SW480 (cell line): ENCODE measurements around the gene CASP10.
A peak's percentile ranks its signal among the peaks of the same experiment; 100 is the strongest.
"Not testable (repeated sequence)": the region's sequence is repeated elsewhere in the genome, so short reads cannot be mapped to it uniquely, and the experiment has no call there.

Experiments
- DNase-seq: peaks from one replicate; pipeline ENCODE4 v3.0.0-alpha.2; 2016; ENCODE audit warnings: low spot score

The CASP10 gene

DNA sequence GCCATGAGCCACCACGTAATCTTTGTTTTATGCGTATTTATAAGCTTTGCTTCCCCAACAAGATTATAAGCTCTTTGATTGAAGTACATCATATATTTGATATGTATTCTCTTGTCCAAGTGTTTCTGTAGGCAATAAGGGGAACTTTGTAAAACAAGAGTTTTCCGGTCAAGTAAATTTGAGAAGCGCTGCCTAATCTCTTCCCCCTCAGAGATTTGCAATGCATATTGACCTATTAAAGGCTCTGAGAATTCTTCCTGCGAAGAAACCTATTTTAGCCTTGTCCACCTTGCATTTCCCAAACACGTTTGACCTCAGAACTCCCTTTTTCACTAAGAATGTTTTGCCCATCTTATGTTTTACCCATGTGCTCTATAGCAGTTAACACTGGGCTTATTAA is 26.9 kb upstream of the CASP10 start:
- DNase-seq: no peak

DNA sequence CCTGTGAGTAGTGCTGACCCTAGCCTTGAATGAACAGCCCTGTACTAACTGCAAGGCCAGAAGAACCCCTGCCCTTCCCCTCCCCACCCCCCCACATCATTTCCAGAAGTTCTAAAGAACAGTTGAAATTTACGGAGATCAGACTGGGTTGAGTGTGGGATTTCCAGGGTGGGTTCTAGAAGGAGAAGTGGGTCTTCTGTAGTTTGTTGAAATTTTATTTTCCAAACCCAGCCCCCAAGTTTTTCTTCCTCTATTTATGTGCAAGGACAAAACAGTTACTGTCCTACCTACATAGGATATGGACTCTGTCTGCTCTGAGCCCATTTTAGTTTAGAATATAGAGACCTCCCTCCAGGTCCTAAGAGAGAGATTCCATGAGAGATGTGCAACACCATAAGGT is 26.3 kb upstream of the CASP10 start:
- DNase-seq: no peak

DNA sequence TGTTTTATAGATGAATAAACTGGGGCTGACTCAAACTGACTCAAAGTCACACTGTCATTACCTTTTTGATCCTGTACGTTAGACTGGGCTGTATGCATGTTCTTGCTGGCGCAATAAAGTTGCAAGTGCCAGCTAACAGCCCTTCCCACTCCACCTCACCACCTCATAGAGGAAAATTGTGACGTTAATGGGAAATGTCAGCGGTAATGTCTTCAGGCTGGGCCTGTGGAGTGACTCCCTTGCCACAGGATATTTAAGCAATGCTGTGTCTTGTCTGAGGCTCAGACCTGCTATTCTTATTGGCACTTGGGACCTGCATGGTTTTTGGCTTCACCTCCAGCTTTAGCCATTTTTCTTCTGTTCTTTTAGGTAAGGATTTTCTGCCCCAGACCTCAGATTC is 25.2 kb upstream of the CASP10 start:
- no peak for DNase-seq

DNA sequence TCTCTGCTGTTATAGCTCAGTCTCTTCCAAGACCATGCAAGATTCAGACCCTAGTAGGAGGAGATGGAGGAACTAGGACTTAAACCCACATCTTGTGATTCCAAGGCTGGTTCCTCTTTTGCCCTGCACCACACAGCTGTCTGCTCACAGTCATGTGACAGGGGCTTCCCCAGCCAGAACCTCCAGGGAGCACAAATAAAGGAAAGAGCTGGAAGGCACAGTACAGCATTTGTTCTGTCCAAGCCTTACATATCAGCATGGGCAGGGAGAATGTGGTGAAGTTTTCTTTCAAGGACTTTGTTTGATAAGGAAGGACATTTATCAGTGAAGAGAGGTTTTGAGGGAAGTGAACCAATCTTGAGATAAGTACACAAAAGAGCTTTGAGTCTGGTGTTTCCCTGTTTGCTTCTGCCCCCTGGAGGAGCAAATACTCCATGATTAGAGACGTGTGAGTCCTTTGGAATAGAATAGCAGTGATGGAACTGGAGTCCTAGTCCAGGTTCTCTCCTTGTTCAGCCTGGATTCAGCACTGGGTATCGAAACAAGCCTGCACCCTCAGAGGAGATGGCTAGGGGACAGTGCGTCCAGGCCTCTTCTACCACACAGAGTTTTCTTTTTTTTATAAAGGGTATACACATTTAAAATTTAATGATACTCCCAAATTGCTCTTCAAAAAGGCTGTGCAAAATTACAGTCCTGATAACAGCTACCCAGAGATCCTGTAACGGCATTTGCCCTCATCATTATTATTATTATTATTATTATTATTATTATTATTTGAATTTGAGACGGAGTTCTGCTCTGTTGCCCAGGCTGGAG is 24.6 kb upstream of the CASP10 start:
- peak; percentile 68 for DNase-seq

DNA sequence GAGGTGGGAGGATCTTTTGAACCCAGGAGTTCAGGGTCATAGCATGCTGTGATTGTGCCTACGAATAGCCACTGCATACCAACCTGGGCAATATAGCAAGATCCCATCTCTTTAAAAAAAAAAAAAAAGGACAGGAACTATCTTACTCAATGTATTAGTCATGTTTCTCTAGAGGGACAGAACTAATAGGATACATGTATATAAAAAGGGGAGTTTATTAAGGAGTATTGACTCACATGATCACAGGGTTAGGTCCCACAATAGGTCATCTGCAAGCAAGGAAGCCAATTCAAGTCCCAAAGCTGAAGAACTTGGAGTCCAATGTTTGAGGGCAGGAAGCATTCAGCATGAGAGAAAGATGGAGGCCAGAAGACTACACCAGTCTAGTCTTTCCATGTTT is 18.8 kb upstream of the CASP10 start:
- DNase-seq: no peak

DNA sequence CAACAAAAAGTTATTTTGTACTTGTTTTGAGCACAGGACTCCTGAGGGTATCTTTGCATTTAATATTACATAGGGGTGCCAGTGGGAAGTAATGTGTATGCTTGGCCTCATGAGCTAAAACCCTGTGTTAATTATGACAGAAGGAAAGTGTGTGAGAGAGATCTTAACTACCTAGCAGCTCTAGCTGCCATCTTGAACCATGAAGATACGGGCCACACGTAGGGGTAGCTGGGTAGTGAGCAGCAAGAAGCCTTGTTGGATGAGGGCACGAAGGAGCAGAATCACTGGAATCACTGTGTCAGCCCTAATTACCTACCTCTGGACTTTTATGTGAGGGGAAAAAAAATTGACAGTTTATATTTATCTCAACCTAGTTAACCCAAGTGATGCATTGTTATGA is 15.4 kb upstream of the CASP10 start:
- no peak for DNase-seq

DNA sequence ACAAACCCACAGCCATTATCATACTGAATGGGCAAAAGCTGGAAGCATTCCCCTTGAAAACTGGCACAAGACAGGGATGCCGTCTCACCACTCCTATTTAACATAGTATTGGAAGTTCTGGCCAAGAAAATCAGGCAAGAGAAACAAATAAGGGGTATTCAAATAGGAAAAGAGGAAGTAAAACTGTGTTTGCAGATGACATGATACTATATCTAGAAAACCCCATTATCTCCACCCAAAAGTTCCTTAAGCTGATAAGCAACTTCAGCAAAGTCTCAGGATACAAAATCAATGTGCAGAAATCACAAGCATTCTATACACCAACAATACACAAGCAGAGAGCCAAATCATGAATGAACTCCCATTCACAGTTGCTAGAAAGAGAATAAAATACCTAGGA is 14.4 kb upstream of the CASP10 start:
- DNase-seq: not testable (repeated sequence)

DNA sequence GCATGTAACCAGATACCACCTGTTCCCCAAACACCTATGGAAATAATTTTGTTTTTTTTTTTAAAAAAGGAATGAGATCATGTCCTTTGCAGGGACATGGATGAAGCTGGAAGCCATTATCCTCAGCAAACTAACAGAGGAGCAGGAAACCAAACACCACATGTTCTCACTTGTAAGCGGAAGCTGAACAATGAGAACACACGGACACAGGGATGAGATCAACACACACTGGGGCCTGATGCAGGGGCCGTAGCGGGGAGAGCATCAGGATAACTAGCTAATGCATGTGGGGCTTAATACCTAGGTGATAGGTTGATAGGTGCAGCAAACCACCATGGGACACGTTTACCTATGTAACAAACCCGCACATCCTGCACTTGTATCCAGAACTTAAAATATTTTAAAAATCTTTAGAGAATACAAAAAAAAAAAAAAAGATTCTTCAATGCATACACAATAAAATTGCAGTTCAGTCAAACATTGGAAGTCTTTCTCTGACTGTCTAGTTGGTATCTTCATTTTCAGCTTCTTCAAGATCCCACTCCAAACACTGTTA is 11.6 kb upstream of the CASP10 start:
- no peak for DNase-seq

DNA sequence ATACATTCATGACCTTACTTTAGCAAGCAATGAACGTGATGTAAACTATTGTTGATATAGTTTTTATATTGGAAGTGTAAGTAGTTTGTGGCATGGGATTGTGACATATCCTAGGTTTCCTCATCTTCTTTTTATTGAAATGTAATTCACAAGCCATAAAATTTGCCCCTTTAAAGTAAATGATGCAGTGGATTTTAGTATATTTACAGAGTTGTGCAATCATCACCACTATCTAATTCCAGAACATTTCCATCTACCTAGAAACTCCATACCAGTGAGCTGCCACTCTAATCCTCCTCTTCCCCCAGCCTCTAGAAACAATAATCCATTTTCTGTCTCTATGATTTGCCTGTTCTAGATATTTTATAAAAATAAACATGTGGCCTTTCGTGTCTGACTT is 10.7 kb upstream of the CASP10 start:
- DNase-seq: no peak

DNA sequence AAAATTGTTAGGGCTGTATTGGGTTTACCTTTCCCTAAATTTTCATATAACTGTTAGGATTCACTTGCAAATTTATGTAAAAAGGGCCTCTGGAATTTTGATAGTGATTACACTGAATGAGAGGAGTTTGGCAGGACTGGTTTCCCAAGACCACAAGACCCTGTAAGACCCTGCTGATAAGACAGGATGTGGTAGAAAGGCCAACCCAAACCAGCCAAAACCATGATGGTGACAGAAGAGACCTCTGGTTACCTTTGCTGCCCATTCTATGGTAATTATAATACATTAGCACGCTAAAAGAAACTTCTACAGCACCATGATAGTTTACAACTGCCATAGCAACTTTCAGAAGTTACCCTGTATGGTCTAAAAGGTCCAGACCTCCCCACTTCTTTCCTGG is 8.3 kb upstream of the CASP10 start:
- no peak for DNase-seq

DNA sequence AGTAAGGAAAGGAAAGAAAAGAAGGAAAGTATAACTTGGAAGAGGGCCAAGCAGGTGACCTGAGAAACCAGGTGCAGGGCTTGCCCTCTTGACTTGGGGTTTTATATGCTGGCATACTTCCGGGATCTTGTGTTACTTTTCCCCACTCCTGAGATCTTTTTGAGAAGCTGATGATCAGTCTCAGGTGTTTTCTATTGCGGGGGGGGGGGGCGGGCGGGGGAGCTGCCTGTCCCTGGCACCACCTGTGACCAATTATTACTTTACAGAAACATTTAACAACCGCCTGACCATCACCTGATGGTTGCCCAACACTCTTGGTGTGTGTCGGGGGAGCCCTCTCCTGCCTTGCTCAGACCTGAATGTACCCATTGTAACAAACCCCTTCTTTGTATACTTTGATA is 6.9 kb upstream of the CASP10 start:
- no peak for DNase-seq

DNA sequence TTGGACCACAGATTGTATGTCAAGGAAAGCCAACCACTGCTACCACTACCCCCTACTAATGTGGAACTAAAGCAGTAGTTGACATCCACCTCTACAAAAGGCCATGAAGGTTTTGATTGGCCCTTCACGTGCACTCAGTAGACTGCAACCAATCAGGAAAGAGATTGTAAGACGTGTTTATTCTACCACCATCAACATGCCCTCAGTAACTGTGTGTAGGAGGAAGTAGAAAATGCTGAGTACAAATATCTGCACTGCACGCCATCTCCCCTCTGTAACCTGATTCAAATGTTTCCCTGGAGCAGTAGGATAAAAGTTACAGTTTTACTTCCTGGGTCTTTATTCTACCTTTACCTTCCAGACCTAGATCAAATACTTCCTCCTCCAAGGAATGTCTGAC is 2.9 kb upstream of the CASP10 start:
- DNase-seq: no peak

DNA sequence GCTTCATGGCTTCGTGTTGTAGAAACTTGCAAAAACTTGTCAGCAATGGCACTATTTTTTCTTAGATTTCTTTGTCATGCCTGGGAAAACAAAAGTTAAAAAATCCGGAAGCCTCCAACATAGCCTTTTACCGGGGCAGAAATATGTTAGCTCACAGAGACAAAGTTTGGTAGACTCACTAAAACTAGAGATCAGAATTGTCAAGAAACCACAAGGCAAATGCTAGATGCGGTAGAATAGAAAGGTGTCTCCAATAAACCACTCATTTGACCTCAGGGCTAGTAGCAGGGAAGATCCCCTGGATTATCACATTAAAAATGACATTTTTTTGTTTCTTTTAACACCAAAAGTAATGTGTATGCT is 405 bp downstream of the CASP10 start:
- no peak for DNase-seq

DNA sequence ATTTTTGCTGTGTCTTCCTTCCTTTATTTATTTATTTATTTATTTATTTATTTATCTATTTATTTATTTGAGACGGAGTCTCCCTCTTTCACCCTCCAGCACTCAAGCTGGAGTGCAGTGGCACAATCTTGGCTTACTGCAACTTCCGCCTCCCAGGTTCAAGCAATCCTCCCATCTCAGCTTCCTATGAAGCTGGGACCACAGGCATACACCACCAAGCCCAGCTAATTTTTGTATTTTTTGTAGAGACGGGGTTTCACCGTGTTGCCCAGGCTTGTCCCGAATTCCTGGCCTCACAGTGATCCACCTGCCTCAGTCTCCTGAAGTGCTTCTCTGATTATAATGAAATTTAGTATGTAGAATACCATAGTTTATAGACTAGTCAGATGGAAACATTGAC is 894 bp downstream of the CASP10 start:
- not testable (repeated sequence) for DNase-seq

DNA sequence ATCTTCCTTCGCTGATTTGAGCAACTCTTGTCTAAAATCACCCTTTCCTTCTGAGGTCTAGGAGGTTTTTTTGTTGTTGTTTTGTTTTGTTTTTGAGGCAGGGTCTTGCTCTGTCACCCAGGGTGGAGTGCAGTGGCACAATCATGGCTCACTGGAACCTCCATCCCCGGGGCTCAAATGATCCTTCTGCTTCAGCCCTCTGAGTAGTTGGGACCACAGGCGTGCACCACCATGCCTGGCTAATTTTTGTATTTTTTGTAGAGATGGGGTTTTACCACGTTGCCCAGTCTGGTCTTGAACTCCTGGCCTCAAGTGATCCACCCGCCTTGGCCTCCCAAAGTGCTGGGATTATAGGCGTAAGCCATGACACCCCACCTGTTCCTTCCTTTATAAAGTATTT is 1.3 kb downstream of the CASP10 start:
- DNase-seq: not testable (repeated sequence)

DNA sequence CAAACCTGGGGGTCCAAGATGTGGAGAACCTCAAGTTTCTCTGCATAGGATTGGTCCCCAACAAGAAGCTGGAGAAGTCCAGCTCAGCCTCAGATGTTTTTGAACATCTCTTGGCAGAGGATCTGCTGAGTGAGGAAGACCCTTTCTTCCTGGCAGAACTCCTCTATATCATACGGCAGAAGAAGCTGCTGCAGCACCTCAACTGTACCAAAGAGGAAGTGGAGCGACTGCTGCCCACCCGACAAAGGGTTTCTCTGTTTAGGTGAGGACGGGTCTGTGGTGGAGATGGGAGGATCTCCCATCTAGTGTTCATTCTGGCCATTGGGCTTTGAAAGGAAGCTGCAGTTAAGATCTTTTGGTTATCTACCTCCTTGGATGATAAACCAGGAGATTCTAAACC is 2.9 kb downstream of the CASP10 start:
- DNase-seq: no peak

DNA sequence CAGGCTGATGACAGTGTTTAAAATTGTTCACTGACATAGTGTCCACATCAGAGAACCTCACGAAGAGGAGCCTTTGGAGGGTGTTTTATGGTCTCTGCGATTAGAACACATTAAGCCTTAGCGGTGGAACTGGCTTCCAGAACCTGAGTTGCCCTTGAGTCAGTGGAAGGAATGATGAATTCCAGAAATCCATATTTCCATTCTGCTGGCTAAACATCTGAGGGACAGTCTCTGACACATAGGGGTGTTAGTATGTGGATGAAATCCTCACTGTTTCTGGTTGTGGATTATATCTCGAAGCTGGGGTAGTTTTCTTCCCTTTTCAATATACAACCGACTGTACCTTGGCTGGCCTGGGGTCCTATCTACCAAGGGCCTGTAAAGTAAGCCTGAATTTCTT is 4.0 kb downstream of the CASP10 start:
- no peak for DNase-seq

DNA sequence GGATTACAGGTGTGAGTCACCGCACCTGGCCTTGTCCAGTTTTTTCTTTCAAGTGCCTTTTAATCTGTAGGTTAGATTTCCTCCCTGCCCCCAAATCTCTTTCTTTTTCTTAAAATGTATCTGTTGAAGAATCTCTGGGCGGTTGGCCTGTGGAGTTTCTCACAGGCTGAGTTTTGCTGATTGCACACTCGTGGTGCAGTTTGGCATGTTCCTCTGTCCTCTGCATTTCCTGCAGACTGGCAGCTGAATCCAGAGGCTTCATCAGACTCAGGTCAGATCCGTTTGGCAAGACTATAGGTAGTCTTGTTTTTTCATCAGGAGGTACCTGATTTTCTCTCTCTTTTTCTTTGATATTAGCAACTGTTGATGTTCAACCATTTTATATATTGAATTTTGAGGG is 5.5 kb downstream of the CASP10 start:
- no peak for DNase-seq

DNA sequence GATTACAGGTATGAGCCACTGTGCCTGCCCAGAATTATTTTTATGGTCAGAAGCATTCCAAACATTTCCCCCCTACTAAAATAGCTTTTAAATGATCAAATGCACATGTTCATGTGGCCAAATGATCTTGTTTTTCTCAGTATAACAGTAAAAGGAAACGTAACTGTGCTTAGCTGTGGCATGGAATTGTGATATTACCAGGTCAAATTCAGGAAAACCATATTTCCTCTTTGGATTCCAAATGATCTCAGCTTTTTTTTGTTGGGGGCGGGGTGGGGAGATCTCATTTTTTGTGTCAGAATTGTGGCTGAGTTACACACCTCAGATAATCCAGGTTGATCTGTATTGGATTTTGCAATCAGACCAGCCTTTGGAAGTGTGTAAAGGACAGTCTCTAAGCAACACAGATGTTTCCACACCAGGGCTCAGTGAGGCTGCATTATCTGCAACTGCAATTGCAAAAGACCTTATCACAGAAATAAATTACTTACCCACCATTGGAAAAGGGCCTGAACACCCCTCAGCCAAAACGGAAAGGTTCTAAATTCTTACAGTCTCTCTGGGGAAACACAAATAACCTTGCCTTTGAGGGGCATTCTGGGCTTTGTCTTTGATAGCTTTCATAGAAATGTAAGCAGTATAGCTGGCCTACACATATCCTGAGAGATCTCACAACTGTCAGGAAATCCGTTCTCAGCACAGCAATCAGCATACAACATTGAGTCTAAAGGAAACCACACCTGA is 8.4 kb downstream of the CASP10 start:
- no peak for DNase-seq

DNA sequence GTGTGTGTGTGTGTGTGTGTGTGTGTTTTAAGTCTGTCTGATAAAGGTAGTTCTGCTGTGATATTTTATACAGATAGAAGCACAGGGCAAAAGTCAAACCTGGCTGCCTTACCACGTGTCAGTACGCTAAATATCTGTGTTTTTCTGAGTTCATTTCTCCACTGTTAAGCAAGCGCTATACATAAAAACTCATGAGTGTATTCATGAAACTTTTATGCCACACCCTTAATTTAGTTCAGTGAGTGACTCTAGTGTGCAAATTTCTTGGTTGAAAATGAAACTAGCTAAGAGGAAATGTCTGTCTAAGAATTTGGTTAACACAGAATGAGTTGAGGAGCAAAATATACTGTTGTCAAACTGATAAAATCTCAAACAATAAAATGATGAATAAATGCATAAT is 11.2 kb downstream of the CASP10 start:
- DNase-seq: no peak

DNA sequence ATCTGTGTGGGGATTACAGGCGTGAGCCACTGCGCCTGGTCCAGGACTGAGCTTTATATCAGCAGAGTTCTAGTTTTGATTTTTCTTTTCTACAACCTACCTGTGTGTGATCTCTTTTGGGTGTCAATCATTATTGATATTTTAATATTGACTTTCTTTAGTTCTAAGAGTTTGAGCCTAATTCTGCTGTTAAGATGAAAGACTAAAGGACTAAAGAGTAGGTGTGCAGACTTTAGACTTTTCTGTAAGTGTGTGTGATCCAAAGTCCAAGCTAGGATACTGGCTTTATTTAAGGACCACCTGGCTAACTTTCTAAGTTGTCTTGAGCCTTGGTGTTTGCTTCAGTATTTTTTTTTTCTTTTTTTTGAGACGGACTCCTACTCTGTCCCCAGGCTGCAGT is 12.4 kb downstream of the CASP10 start:
- DNase-seq: no peak

DNA sequence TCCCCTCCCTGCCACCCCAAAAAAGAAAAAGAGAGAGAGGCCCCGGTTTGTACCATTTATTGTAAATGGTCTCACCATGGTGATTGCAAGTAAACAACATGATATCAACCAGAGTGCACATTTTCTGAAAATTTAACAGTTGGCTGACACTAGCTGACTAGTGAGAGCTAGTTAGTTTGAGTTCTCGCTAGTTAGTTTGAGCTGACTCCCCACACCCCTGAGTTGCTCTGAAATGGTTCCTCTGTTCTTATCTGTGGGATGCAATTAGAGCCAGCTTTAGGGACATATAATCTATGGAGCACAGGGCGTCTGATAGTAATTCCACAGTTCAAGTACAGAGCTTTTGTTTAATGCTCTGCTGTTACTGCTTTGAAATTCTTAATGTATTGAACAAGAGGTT is 13.1 kb downstream of the CASP10 start:
- DNase-seq: no peak

DNA sequence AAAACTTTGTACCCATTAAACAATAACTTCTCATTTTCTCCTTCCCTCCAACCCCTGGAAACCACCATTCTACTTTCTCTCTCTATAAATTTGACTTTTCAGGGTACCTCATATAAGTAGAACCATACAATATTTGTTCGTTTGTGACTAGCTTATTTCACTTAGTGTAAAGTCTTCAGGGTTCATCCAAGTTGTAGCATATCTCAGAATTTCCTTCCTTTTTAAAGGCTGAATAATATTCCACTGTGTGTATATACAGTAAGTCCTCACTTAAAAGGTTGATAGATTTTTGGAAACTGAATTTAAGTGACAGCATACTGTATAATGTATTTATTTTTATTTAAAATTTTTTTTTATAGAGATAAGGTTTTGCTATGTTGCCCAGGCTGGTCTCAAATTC is 13.9 kb downstream of the CASP10 start:
- DNase-seq: no peak

DNA sequence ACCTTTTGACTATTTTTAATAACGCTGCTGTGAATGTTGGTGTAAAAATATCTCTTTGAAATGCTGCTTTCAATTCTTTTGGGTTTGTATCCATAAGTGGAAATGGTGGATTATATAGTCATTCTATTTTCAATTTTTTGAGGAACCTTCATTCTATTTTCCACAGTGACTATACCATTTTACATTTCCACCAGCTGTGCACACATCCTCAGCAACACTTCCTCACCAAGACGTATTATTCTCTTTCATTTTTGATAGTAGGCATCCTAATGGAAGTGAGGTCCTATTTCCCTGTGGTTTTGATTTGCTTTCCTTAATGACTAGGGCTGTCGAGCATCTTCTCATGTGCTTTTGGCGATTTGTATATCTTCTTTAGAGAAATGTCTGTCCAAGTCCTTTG is 14.8 kb downstream of the CASP10 start:
- DNase-seq: no peak
